GM20000 (cell line): ENCODE measurements around the gene CREB3L4.
A peak's percentile ranks its signal among the peaks of the same experiment; 100 is the strongest.

Source experiments
- DNase-seq: peaks from one replicate; pipeline ENCODE4 v3.0.0; 2012; ENCODE audit warnings: low spot score
- CTCF ChIP-seq: IDR thresholded peaks from 2 replicates; pipeline ENCODE4 v1.5.1; 2012; ENCODE audit warnings: mild to moderate bottlenecking, control low read depth; ENCODE audit errors: extremely low read depth, missing control alignments

CREB3L4 gene

GRCh38 chr1:153945131-153945794 is 22.4 kb upstream of the CREB3L4 start:
- peak; percentile 88 for DNase-seq

GRCh38 chr1:153945795-153946621 is 21.7 kb upstream of the CREB3L4 start:
- DNase-seq, result peak; percentile 97
- TF ChIP-seq CTCF, result no peak

More at GRCh38 chr1:153945131-153945794, 22.4 kb upstream of the CREB3L4 start:
- TF ChIP-seq CTCF, result no peak

- DNase-seq, result peak; percentile 95
- peak; percentile 85 for TF ChIP-seq CTCF
Observed at GRCh38 chr1:153946622-153947241, 21.0 kb upstream of the CREB3L4 start, which contains the start of gene DENND4B. Gene DENND4B (minus strand): TSS chr1:153946718. CDS start chr1:153944374, 2,344 bp downstream.

GRCh38 chr1:153951183-153951582 is 16.5 kb upstream of the CREB3L4 start:
- no peak for DNase-seq
- no peak for TF ChIP-seq CTCF

GRCh38 chr1:153951801-153952200 is 15.9 kb upstream of the CREB3L4 start:
- no peak for TF ChIP-seq CTCF

GRCh38 chr1:153953859-153954365 is 13.8 kb upstream of the CREB3L4 start:
- DNase-seq, result no peak
- TF ChIP-seq CTCF, result no peak

More at GRCh38 chr1:153951801-153952200, 15.9 kb upstream of the CREB3L4 start:
- DNase-seq, result no peak
